Measurements from ENCODE around the gene CCDC149.

The CCDC149 gene

GRCh38 chr4:24892278-24892677 is 20.6 kb downstream of the CCDC149 start:
- H3K4me3 ChIP-seq: no peak overlapping the region
- no peak for TF ChIP-seq CTCF (IDR thresholded peaks at IDR 0.05)
- no peak for DNase-seq (ENCODE audit: low spot score)
- no peak overlapping the region for H3K27ac ChIP-seq

- no peak for DNase-seq (ENCODE audit: low spot score)
- no peak overlapping the region for H3K27ac ChIP-seq
- no peak for TF ChIP-seq CTCF (IDR thresholded peaks at IDR 0.05)
- H3K4me3 ChIP-seq: no peak overlapping the region
These were observed 22.2 kb downstream of the CCDC149 start for GRCh38 chr4:24890561-24891126.

GRCh38 chr4:24889991-24890390 is 22.9 kb downstream of the CCDC149 start:
- Histone ChIP-seq H3K27ac (no peak overlapping the region), H3K4me3 (no peak overlapping the region)
- no peak for TF ChIP-seq CTCF (IDR thresholded peaks at IDR 0.05)
- no peak for DNase-seq (ENCODE audit: low spot score)

- H3K4me3 ChIP-seq: no peak overlapping the region
- TF ChIP-seq CTCF (IDR thresholded peaks at IDR 0.05): no peak
- DNase-seq (ENCODE audit: low spot score): no peak
- no peak overlapping the region for H3K27ac ChIP-seq
These were observed 24.1 kb downstream of the CCDC149 start for GRCh38 chr4:24888475-24889344.

- Histone ChIP-seq H3K27ac (no peak overlapping the region), H3K4me3 (no peak overlapping the region)
- no peak for DNase-seq (ENCODE audit: low spot score)
- TF ChIP-seq CTCF (IDR thresholded peaks at IDR 0.05): no peak
These were observed 24.9 kb downstream of the CCDC149 start for GRCh38 chr4:24887881-24888430.

GRCh38 chr4:24886596-24886995 is 26.2 kb downstream of the CCDC149 start:
- H3K27ac ChIP-seq: no peak overlapping the region
- no peak overlapping the region for H3K4me3 ChIP-seq
- no peak for DNase-seq (ENCODE audit: low spot score)
- no peak for TF ChIP-seq CTCF (IDR thresholded peaks at IDR 0.05)
